ENCODE data around the gene DZIP3.
"Not testable (repeated sequence)": the region's sequence is repeated elsewhere in the genome, so short reads cannot be mapped to it uniquely, and the experiment has no call there.

DNA sequence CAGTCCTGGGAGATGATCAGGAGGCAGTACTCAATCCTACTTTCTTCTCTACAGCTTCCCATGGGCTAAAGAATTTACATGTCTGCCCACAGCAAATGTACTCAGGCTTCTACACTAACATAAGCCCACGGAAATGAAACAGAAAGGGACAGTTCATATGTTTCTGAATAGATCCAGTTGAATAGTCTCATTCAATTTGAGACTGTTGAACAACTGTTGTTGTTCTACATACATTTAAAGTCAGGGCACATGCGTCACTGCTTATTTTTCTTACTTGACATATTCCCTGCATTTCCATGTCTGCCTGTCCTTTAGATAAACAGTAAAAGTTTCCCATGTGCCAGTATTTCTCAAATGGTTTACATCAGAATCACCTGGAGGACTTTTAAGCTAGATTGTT, 102.8 kb downstream of the DZIP3 start:
- not testable (repeated sequence) for TF ChIP-seq TCF12 (IDR thresholded peaks at IDR 0.05; ENCODE audit: low read depth, low read length); SUZ12 (IDR thresholded peaks at IDR 0.05; ENCODE audit: low read length); EP300 (IDR thresholded peaks at IDR 0.05; ENCODE audit: borderline replicate concordance in 1 of 2, low read depth in 2 of 2, low read length in 2 of 2)
- TF ChIP-seq, protein P1, sequence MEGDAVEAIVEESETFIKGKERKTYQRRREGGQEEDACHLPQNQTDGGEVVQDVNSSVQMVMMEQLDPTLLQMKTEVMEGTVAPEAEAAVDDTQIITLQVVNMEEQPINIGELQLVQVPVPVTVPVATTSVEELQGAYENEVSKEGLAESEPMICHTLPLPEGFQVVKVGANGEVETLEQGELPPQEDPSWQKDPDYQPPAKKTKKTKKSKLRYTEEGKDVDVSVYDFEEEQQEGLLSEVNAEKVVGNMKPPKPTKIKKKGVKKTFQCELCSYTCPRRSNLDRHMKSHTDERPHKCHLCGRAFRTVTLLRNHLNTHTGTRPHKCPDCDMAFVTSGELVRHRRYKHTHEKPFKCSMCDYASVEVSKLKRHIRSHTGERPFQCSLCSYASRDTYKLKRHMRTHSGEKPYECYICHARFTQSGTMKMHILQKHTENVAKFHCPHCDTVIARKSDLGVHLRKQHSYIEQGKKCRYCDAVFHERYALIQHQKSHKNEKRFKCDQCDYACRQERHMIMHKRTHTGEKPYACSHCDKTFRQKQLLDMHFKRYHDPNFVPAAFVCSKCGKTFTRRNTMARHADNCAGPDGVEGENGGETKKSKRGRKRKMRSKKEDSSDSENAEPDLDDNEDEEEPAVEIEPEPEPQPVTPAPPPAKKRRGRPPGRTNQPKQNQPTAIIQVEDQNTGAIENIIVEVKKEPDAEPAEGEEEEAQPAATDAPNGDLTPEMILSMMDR (IDR thresholded peaks at IDR 0.05; ENCODE audit: control extremely low read depth in 1 of 3, insufficient read depth in 1 of 3, low read depth in 1 of 3, low read length in 3 of 3): not testable (repeated sequence)

All from H1 (cell line).